Stomach (tissue), 9 donors: ENCODE measurements around the gene CCDC18. TPM values are rescaled to one million over a fixed set of nuclear protein-coding genes. Genes with fewer than 3 reads are reported as not detected.

Experiments
- DNase-seq, 2 donors: peaks; one replicate each; pipeline versions ENCODE4 v3.0.0 to v3.0.0-alpha.2; 2013 to 2019
- H3K27ac ChIP-seq, 5 donors: fragments of 200-600 bp in 4 of 5; sonication (generic) in 4 of 5; one replicate each; pipeline ENCODE4 v1.5.1; 2013 to 2019; ENCODE audit warnings: mild to moderate bottlenecking in 1 of 5, moderate library complexity in 1 of 5
- H3K27me3 ChIP-seq, 3 donors: fragments of 200-600 bp; sonication (generic); one replicate each; pipeline ENCODE4 v1.5.1; 2017 to 2019; ENCODE audit warnings: mixed run types in 1 of 3
- H3K36me3 ChIP-seq, 4 donors: fragments of 200-600 bp; sonication (generic); 1 replicate in 3 of 4; 2 replicates in 1 of 4; pipeline ENCODE4 v1.5.1; 2016 to 2019
- H3K4me1 ChIP-seq, 4 donors: fragments of 200-600 bp; sonication (generic); one replicate each; pipeline ENCODE4 v1.5.1; 2016 to 2019
- H3K4me3 ChIP-seq, 4 donors: fragments of 200-600 bp; sonication (generic) in 3 of 4; one replicate each; pipeline ENCODE4 v1.5.1; 2016 to 2019; ENCODE audit warnings: mild to moderate bottlenecking in 1 of 4
- H3K9me3 ChIP-seq, 4 donors: fragments of 200-600 bp; sonication (generic); one replicate each; pipeline ENCODE4 v1.5.1; 2016 to 2019
- EP300 ChIP-seq: sonication (generic); formaldehyde crosslinking; IDR thresholded peaks from one replicate; pipeline ENCODE4 v1.6.1; 2017; ENCODE audit warnings: antibody characterized with exemption
- POLR2A ChIP-seq, 4 donors: fragments of 450-650 bp; IDR thresholded peaks; one replicate each; pipeline ENCODE4 v1.6.1; 2016; ENCODE audit warnings: antibody characterized with exemption in 4 of 4, control low read depth in 2 of 4, mild to moderate bottlenecking in 1 of 4, moderate library complexity in 1 of 4
- POLR2AphosphoS5 ChIP-seq, 3 donors: sonication (generic); formaldehyde crosslinking; IDR thresholded peaks; one replicate each; pipeline ENCODE4 v1.6.1; 2016; ENCODE audit warnings: antibody characterized with exemption in 3 of 3
- WGBS, 5 donors: extraction: QIAGEN DNeasy Blood & Tissue Kit in 3 of 5; methylation state at CpG; one replicate each; pipeline versions ENCODE4 v1.1.5 to v1.1.7; 2013 to 2018; 5-methylcytosine and 5-hydroxymethylcytosine counted together
- intact Hi-C: fragments of 100-400 bp; cut with DNase I; formaldehyde crosslinking; loops from one replicate; pipeline ENCODE4 v1.15.1; 2023; ENCODE audit warnings: low total_unique reads
- polyA plus RNA-seq, 3 donors: library from polyadenylated mRNA; stranded (reverse); fragments of 200-250 nt; gene quantifications; one replicate each; pipeline ENCODE4 v1.2.3, GENCODE V29; 2013
- total RNA-seq, 5 donors: library from RNA; depleted of rRNA; stranded (reverse); fragments of >200 nt; gene quantifications; one replicate each; pipeline versions ENCODE4 v1.1.0 to v1.2.3, GENCODE V29; 2014 to 2016
- TF ChIP-seq, protein P1 (sequence below), 7 experiments: fragments of 450-650 bp in 4 of 7; fragments of 200-600 bp in 3 of 7; sonication (generic) in 3 of 7; IDR thresholded peaks; one replicate each; pipeline ENCODE4 v1.5.1; 2016 to 2019; ENCODE audit warnings: antibody characterized with exemption in 7 of 7, control low read depth in 2 of 7, mild to moderate bottlenecking in 1 of 7
- donor health status: healthy with polysubstance abuse.
- donor health status: Bipolar disorder and iron deficiency.
- donor health status: healthy.

Gene CCDC18
- total and polyA plus RNA-seq, 8 donors, result 0.31 to 50.4 (median 4.2) TPM

DNA sequence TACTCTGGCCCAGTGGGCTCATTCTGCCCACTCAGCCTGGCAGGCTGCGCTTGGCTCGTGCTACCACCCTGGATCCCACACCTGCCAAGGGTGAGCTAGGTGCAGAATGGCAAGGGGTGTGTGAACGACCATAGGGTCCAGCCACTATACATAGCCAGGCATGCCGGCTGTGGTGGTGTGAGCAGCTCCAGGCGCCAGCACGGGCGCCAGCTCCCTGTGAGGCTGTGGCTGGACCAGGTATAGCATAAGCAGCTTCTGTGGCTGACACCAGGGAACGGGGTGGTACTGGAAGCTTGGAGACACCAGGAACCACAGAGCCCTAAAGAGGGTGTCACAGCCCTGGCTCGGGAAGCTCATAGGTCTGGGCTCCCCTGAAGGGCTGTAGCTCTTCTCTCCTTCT, 18.6 kb downstream of the CCDC18 start:
- TF ChIP-seq POLR2A (IDR thresholded peaks at IDR 0.05) (no peak), POLR2AphosphoS5 (IDR thresholded peaks at IDR 0.05) (no peak), EP300 (no peak)
- TF ChIP-seq, protein P1, sequence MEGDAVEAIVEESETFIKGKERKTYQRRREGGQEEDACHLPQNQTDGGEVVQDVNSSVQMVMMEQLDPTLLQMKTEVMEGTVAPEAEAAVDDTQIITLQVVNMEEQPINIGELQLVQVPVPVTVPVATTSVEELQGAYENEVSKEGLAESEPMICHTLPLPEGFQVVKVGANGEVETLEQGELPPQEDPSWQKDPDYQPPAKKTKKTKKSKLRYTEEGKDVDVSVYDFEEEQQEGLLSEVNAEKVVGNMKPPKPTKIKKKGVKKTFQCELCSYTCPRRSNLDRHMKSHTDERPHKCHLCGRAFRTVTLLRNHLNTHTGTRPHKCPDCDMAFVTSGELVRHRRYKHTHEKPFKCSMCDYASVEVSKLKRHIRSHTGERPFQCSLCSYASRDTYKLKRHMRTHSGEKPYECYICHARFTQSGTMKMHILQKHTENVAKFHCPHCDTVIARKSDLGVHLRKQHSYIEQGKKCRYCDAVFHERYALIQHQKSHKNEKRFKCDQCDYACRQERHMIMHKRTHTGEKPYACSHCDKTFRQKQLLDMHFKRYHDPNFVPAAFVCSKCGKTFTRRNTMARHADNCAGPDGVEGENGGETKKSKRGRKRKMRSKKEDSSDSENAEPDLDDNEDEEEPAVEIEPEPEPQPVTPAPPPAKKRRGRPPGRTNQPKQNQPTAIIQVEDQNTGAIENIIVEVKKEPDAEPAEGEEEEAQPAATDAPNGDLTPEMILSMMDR (IDR thresholded peaks at IDR 0.05), result no peak
- WGBS, 5 donors, result 95 to 100% (median 98%) methylated on average over 2 to 9 of the region's 9 CpGs
- Histone ChIP-seq H3K36me3 (peaks cover 0 to 16% (median 4%) of the 10 kb centered on the region in 4 donors), H3K4me3 (no peak overlapping the region), H3K9me3 (no peaks in the 10 kb centered on the region), H3K27me3 (no peaks in the 10 kb centered on the region), H3K4me1 (no peaks in the 10 kb centered on the region), H3K27ac (no peak overlapping the region)
- no peak for DNase-seq
- intact Hi-C loops, result no loop called here

- H3K36me3 ChIP-seq, result peaks cover 0 to 16% (median 4%) of the 10 kb centered on the region in 4 donors
- H3K4me1 ChIP-seq, result no peaks in the 10 kb centered on the region
- H3K9me3 ChIP-seq, result no peaks in the 10 kb centered on the region
- TF ChIP-seq, protein P1 (IDR thresholded peaks at IDR 0.05), result no peak
- no peak for TF ChIP-seq POLR2A (IDR thresholded peaks at IDR 0.05)
- TF ChIP-seq EP300, result no peak
- TF ChIP-seq POLR2AphosphoS5 (IDR thresholded peaks at IDR 0.05), result no peak
- 89 to 98% (median 96%) methylated on average over 6 of the region's 6 CpGs for WGBS, 5 donors
- intact Hi-C loops, result no loop called here
- no peak overlapping the region for H3K27ac ChIP-seq
- H3K4me3 ChIP-seq, result no peak overlapping the region
- no peak for DNase-seq
- no peaks in the 10 kb centered on the region for H3K27me3 ChIP-seq
Observed at GRCh38 chr1:93200086-93200620, 19.6 kb downstream of the CCDC18 start.

DNA sequence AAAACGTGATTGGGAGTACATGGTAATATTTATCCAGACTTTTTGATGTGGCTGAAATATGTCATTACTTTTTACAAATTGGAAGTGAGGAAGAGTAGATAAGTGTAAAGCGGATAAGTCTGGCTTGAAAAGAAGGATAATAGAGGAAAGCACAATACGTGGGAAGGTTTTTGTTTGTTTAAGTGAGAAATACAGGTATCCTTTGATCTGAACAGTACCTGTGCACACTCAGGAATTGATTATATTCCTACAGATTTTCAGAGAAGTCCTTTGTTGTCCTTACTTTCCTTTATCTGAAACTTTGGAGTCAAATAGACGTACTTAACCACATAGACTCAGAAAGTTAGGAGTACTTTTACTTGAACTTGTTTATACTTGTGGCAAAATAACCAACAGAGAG, 20.2 kb downstream of the CCDC18 start:
- TF ChIP-seq POLR2AphosphoS5 (IDR thresholded peaks at IDR 0.05) (no peak), POLR2A (IDR thresholded peaks at IDR 0.05) (no peak), EP300 (no peak)
- TF ChIP-seq, protein P1 (IDR thresholded peaks at IDR 0.05), result no peak
- 60 to 76% (median 69%) methylated on average over 4 of the region's 4 CpGs for WGBS, 5 donors
- H3K36me3 ChIP-seq, result peaks cover 0 to 12% (median 4%) of the 10 kb centered on the region in 4 donors
- H3K27me3 ChIP-seq, result no peaks in the 10 kb centered on the region
- no peaks in the 10 kb centered on the region for H3K4me1 ChIP-seq
- H3K4me3 ChIP-seq, result no peak overlapping the region
- no peaks in the 10 kb centered on the region for H3K9me3 ChIP-seq
- intact Hi-C loops, result no loop called here
- no peak overlapping the region for H3K27ac ChIP-seq
- no peak for DNase-seq

GRCh38 chr1:93205892-93206566, 25.5 kb downstream of the CCDC18 start:
- no peaks in the 10 kb centered on the region for H3K27me3 ChIP-seq
- no peaks in the 10 kb centered on the region for H3K4me1 ChIP-seq
- TF ChIP-seq, protein P1 (IDR thresholded peaks at IDR 0.05), result no peak
- TF ChIP-seq POLR2AphosphoS5 (IDR thresholded peaks at IDR 0.05) (no peak), POLR2A (IDR thresholded peaks at IDR 0.05) (no peak), EP300 (no peak)
- H3K4me3 ChIP-seq, result no peak overlapping the region
- WGBS, 5 donors, result 91 to 96% (median 93%) methylated on average over 6 of the region's 6 CpGs
- no peaks in the 10 kb centered on the region for H3K9me3 ChIP-seq
- DNase-seq, result no peak
- peaks cover 0 to 5% (median under 1%) of the 10 kb centered on the region in 4 donors for H3K36me3 ChIP-seq
- intact Hi-C loops, result no loop called here
- no peak overlapping the region for H3K27ac ChIP-seq
